Naive thymus-derived CD4-positive, alpha-beta T cell (primary cell): ENCODE measurements around the gene PHYH. TPM values are rescaled to one million over a fixed set of nuclear protein-coding genes. Genes with fewer than 3 reads are reported as not detected.
"Not testable (repeated sequence)": the region's sequence is repeated elsewhere in the genome, so short reads cannot be mapped to it uniquely, and the experiment has no call there.

Experiments used
- ATAC-seq: fragments of 150-1000 bp; cut with Tn5 transposase; 2 replicates; pipeline ENCODE4 v1.10.0; 2021; ENCODE audit warnings: mild to moderate bottlenecking, moderate library complexity
- CTCF ChIA-PET: fragments of 350-600 bp; sonication (Branson Sonifier 250); formaldehyde crosslinking; loops from one replicate; lab custom pipeline; 2021; ENCODE audit warnings: antibody characterized with exemption; lab: Charles Lee
- POLR2A ChIA-PET: fragments of 350-600 bp; sonication (Branson Sonifier 250); formaldehyde crosslinking; loops from one replicate; lab custom pipeline; 2021; ENCODE audit warnings: antibody characterized with exemption, inconsistent platforms; lab: Charles Lee
- DNase-seq, 9 donors: peaks; one replicate each; pipeline versions ENCODE4 v3.0.0 to v3.0.0-alpha.2; 2020 to 2022; ENCODE audit warnings: mixed read lengths in 1 of 9
- H3K27ac ChIP-seq: one replicate; pipeline ENCODE4 v1.7.0; 2013; ENCODE audit warnings: mild to moderate bottlenecking, low read depth, low read length, moderate library complexity
- H3K27me3 ChIP-seq, 2 donors: one replicate each; pipeline ENCODE4 v1.7.0; 2013; ENCODE audit warnings: low read length in 2 of 2, mild to moderate bottlenecking in 2 of 2, moderate library complexity in 2 of 2; ENCODE audit not compliant: control insufficient read depth in 2 of 2, insufficient read depth in 2 of 2
- H3K36me3 ChIP-seq, 3 experiments: 1 replicate in 2 of 3; 2 replicates in 1 of 3; pipeline ENCODE4 v1.7.0; 2013; ENCODE audit warnings: low read length in 3 of 3, mild to moderate bottlenecking in 3 of 3, moderate library complexity in 1 of 3; ENCODE audit not compliant: insufficient read depth in 3 of 3, control insufficient read depth in 2 of 3
- H3K4me1 ChIP-seq, 2 donors: one replicate each; pipeline ENCODE4 v1.7.0; 2013; ENCODE audit warnings: low read length in 2 of 2, mild to moderate bottlenecking in 2 of 2, moderate library complexity in 1 of 2; ENCODE audit not compliant: control insufficient read depth in 2 of 2, insufficient read depth in 2 of 2
- H3K4me3 ChIP-seq: 2 replicates; pipeline ENCODE4 v1.7.0; 2013; ENCODE audit warnings: mild to moderate bottlenecking, low read length
- H3K9me3 ChIP-seq, 3 experiments: 1 replicate in 2 of 3; 2 replicates in 1 of 3; pipeline ENCODE4 v1.7.0; 2013; ENCODE audit warnings: low read length in 3 of 3; ENCODE audit not compliant: control insufficient read depth in 2 of 3
- H3K27ac Mint-ChIP-seq, 9 donors: one replicate each; pipeline ENCODE4 v1.8.0; 2020 to 2022; ENCODE audit warnings: mixed read lengths in 9 of 9, mild to moderate bottlenecking in 8 of 9, moderate library complexity in 5 of 9, inconsistent platforms in 2 of 9
- H3K27me3 Mint-ChIP-seq, 5 donors: one replicate each; pipeline ENCODE4 v1.8.0; 2021 to 2022; ENCODE audit warnings: mixed read lengths in 5 of 5, mild to moderate bottlenecking in 1 of 5
- H3K36me3 Mint-ChIP-seq, 5 donors: one replicate each; pipeline ENCODE4 v1.8.0; 2020 to 2022; ENCODE audit warnings: mixed read lengths in 5 of 5, mild to moderate bottlenecking in 3 of 5, inconsistent platforms in 1 of 5
- H3K4me1 Mint-ChIP-seq, 7 donors: one replicate each; pipeline ENCODE4 v1.8.0; 2020 to 2022; ENCODE audit warnings: mixed read lengths in 7 of 7, mild to moderate bottlenecking in 3 of 7, inconsistent platforms in 1 of 7
- H3K4me3 Mint-ChIP-seq, 10 donors: one replicate each; pipeline ENCODE4 v1.8.0; 2020 to 2022; ENCODE audit warnings: mild to moderate bottlenecking in 10 of 10, mixed read lengths in 10 of 10, moderate library complexity in 6 of 10, inconsistent platforms in 2 of 10
- H3K9me3 Mint-ChIP-seq, 11 donors: one replicate each; pipeline ENCODE4 v1.8.0; 2020 to 2022; ENCODE audit warnings: mixed read lengths in 11 of 11, mild to moderate bottlenecking in 4 of 11, inconsistent platforms in 1 of 11, moderate library complexity in 1 of 11
- intact Hi-C, 2 donors: fragments of 100-400 bp; cut with micrococcal nuclease; formaldehyde crosslinking; loops; one replicate each; pipeline ENCODE4 v1.15.1; 2023
- polyA plus RNA-seq, 2 donors: library from polyadenylated mRNA; unstranded; fragments of 300-500 nt; fragmentation: Illumina TruSeq; gene quantifications; one replicate each; pipeline ENCODE4 v1.2.3, GENCODE V29; 2021
- total RNA-seq, 6 experiments: library from RNA in 5 of 6; stranded (reverse) in 5 of 6; gene quantifications; 1 replicate in 5 of 6; 2 replicates in 1 of 6; pipeline ENCODE4 v1.2.3 and lab custom pipeline; 2021 to 2026

The PHYH gene
- total and polyA plus RNA-seq, 7 experiments from 2014 or later, result 11.2 to 19.9 (median 14.6) TPM

DNA sequence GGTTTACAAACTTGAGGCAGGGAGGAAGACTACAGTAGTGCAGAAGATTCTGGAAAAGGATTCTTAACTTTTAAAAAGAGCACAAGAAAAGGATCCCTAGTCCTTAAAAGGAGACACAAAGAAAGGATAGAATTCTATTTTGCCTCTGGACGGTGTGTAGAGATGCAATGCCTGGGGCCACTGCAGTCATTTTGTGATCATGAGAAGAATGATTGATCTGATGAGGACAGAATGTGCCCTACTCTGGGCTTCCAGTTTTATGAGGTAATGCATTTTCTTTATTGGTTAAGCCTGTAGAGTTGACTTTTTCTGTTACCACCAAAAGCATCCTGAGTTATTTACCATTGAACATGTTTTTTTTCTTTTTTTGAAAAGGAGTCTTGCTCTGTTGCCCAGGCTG lies 37.4 kb downstream of the PHYH start:
- ChIA-PET POLR2A (no interaction called here), CTCF (no interaction called here)
- Mint-ChIP-seq H3K27ac (no peak overlapping the region), H3K4me3 (no peak overlapping the region), H3K27me3 (peaks cover 0 to 24% (median 14%) of the 10 kb centered on the region in 5 donors), H3K4me1 (peaks cover 0 to 8% (median 4%) of the 10 kb centered on the region in 7 donors), H3K36me3 (peaks cover 0 to 9% (median 0%) of the 10 kb centered on the region in 5 donors), H3K9me3 (peaks cover 0 to 15% (median 4%) of the 10 kb centered on the region in 11 donors)
- no peaks in the 10 kb centered on the region for H3K4me1 ChIP-seq
- H3K4me3 ChIP-seq, result no peak overlapping the region
- DNase-seq (no peak), ATAC-seq (no peak)
- no peaks in the 10 kb centered on the region for H3K27me3 ChIP-seq
- no peak overlapping the region for H3K27ac ChIP-seq
- intact Hi-C loops, result no loop called here
- no peaks in the 10 kb centered on the region for H3K9me3 ChIP-seq
- no peaks in the 10 kb centered on the region for H3K36me3 ChIP-seq

DNA sequence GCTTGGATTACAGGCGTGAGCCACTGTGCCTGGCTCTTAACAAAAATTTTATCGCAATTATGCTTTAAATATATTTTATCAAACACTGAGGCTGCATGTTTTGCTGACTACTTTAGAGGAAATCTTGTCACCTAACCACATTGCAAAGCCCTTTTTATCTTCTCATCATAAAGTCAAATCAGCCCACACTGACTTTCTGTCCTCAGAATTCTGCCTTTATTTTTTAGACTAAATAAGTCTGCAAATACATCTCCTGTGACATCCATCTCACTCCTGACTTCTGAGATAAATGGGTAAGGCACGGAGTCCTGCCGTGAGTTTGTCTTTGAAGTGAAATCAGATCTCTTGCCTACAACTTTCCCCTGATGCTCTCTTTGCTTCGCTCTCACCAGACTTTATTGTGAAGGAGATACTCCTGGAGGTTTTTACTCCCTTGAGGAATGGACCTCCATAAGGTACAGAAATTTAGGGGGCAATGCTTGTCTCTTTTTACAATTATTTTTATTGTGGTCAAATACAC lies 42.2 kb downstream of the PHYH start:
- no peak for ATAC-seq
- no peak overlapping the region for H3K27ac ChIP-seq

DNA sequence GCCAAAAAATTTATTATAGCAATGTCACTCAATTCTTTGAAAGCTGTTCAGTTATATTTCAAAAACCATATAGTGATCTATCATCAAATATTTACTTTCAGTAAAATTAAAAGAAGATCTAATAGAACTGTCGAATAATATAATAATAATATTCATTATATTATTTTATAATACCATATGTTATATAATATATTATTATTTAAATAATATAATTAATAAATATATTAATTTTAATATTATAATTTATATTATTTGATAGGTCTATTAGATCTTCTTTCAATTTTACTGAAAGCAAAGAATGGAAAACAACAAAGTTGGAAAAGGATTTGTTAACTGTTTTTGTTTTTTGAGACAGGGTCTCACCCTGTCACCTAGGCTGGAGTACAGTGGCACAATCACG lies 43.2 kb downstream of the PHYH start:
- H3K4me1 Mint-ChIP-seq, result peaks cover 0 to 8% (median 4%) of the 10 kb centered on the region in 7 donors
- Histone ChIP-seq H3K36me3 (no peaks in the 10 kb centered on the region), H3K4me3 (no peak overlapping the region), H3K27ac (no peak overlapping the region), H3K9me3 (no peaks in the 10 kb centered on the region), H3K27me3 (no peaks in the 10 kb centered on the region), H3K4me1 (no peaks in the 10 kb centered on the region)
- intact Hi-C loops, result no loop called here
- H3K4me3 Mint-ChIP-seq, result no peak overlapping the region
- no peaks in the 10 kb centered on the region for H3K36me3 Mint-ChIP-seq
- H3K27ac Mint-ChIP-seq, result no peak overlapping the region
- H3K27me3 Mint-ChIP-seq, result peaks cover 0 to 24% (median 0%) of the 10 kb centered on the region in 5 donors
- DNase-seq, result no peak
- ChIA-PET CTCF (no interaction called here), POLR2A (no interaction called here)
- ATAC-seq, result no peak
- peaks cover 0 to 10% (median 2%) of the 10 kb centered on the region in 11 donors for H3K9me3 Mint-ChIP-seq

More for the DNA sequence above, 42.2 kb downstream of the PHYH start:
- H3K4me3 ChIP-seq, result no peak overlapping the region
- Mint-ChIP-seq H3K36me3 (peaks cover 0 to 4% (median 0%) of the 10 kb centered on the region in 5 donors), H3K4me1 (peaks cover 0 to 8% (median 4%) of the 10 kb centered on the region in 7 donors), H3K27ac (peak overlapping the region in 1 of 9 donors; percentile 58), H3K9me3 (peaks cover 0 to 10% (median 2%) of the 10 kb centered on the region in 11 donors), H3K4me3 (no peak overlapping the region), H3K27me3 (peaks cover 0 to 27% (median 5%) of the 10 kb centered on the region in 5 donors)
- intact Hi-C loops, result no loop called here
- no peaks in the 10 kb centered on the region for H3K9me3 ChIP-seq
- H3K36me3 ChIP-seq, result no peaks in the 10 kb centered on the region
- ChIA-PET POLR2A (no interaction called here), CTCF (no interaction called here)
- H3K4me1 ChIP-seq, result no peaks in the 10 kb centered on the region
- no peaks in the 10 kb centered on the region for H3K27me3 ChIP-seq
- DNase-seq, result no peak

DNA sequence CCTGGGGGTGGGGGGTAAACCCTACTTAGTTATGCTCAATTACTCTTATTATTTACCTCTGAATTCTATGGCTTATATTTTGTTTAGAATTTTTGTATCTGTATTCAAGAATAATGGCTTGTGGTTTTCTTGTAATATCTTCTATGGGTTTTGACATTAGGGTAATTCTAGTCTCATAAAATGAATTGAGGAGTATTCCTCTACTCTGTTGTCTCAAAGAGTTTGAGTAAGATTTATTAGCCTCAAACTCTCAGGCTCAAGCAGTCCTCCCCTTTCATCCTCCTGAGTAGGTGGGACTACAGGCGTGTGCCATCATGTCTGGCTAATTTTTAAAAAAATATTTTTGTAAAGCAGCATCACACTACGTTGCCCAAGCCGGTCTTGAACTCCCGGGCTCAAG lies 46.1 kb downstream of the PHYH start:
- peaks cover 0 to 8% (median 4%) of the 10 kb centered on the region in 7 donors for H3K4me1 Mint-ChIP-seq
- H3K4me3 Mint-ChIP-seq, result no peak overlapping the region
- no peak overlapping the region for H3K27ac Mint-ChIP-seq
- H3K36me3 Mint-ChIP-seq, result no peaks in the 10 kb centered on the region
- DNase-seq, result no peak
- ATAC-seq, result no peak
- intact Hi-C loops, result no loop called here
- Histone ChIP-seq H3K9me3 (no peaks in the 10 kb centered on the region), H3K4me3 (no peak overlapping the region), H3K27ac (no peak overlapping the region), H3K27me3 (no peaks in the 10 kb centered on the region), H3K36me3 (no peaks in the 10 kb centered on the region), H3K4me1 (no peaks in the 10 kb centered on the region)
- ChIA-PET POLR2A (no interaction called here), CTCF (interaction anchor here (1.2 kb wide), 1 partner anchor 18 kb away, joined by 3 read pairs; no protein-coding TSS in a partner anchor)
- H3K27me3 Mint-ChIP-seq, result peaks cover 0 to 29% (median 0%) of the 10 kb centered on the region in 5 donors
- H3K9me3 Mint-ChIP-seq, result peaks cover 0 to 5% (median 0%) of the 10 kb centered on the region in 11 donors

DNA sequence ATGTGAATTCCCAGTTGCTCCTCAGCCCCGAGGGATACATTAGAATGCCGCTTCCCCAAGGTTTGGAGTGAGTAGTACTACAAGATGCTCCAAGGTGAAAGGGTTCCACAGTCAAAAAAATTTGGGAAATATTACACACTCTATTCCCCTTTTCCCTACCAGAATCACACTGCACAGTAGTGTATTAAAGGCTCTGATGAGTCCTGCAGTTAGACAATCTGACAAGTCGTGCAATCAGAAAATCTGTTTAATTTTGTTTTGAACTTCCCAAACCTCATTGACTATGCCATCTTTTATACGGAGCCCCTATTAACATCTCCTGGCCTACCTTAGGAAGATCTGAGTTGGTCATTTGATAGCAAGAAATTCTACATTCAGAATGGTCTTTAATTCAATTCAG lies 52.1 kb downstream of the PHYH start:
- POLR2A ChIA-PET, result no interaction called here
- Mint-ChIP-seq H3K36me3 (no peaks in the 10 kb centered on the region), H3K4me3 (no peak overlapping the region), H3K27ac (no peak overlapping the region), H3K9me3 (no peaks in the 10 kb centered on the region), H3K4me1 (no peaks in the 10 kb centered on the region), H3K27me3 (peaks cover 0 to 4% (median 0%) of the 10 kb centered on the region in 5 donors)
- DNase-seq (no peak), ATAC-seq (no peak)
- Histone ChIP-seq H3K9me3 (no peaks in the 10 kb centered on the region), H3K4me1 (no peaks in the 10 kb centered on the region), H3K27me3 (no peaks in the 10 kb centered on the region), H3K36me3 (no peaks in the 10 kb centered on the region), H3K4me3 (no peak overlapping the region), H3K27ac (no peak overlapping the region)
- intact Hi-C loops, result no loop called here
- CTCF ChIA-PET, result interaction anchor here (0.5 kb wide), 1 partner anchor 124 kb away, joined by 5 read pairs; no protein-coding TSS in a partner anchor

DNA sequence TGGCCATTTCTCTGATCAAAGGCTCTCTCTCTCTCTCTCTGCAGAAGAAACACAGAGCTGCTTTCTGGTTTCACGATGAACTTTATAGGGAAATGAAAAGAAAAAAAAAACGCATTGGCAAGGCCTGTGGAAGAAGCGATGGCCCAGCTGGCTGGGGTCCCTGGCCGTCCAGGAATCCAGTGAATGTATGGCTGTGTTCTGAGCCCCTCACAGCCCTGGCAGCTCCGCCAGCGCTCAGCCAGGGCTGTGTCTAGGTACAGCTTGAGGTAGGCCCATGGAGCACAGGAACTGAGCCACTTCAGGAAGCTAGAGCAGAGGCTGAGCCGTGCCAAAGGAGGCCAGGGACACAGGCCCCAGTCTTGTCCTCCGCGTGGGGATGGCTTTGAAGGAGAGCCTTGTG lies 52.6 kb downstream of the PHYH start:
- no peak for ATAC-seq
- intact Hi-C loops, result no loop called here
- POLR2A ChIA-PET, result no interaction called here

DNA sequence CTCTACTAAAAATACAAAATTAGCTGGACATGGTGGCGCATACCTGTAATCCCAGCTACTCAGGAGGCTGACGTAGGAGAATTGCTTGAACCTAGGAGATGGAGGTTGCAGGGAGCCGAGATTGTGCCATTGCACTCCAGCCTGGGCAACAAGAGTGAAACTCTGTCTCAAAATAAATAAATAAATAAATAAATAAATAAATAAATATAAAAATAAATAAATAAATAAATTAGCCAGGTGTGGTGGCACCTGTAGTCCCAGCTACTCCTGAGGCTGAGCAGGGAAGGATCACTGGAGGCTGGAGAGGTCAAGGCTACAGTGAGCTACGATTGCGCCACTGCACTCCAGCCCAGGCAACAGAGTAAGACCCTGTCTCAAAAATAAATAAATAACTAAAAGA lies 57.6 kb downstream of the PHYH start:
- H3K27me3 Mint-ChIP-seq, H3K9me3 ChIP-seq, H3K36me3 ChIP-seq, DNase-seq, H3K36me3 Mint-ChIP-seq, intact Hi-C loops, H3K27me3 ChIP-seq, H3K4me1 ChIP-seq, H3K4me3 Mint-ChIP-seq, H3K4me3 ChIP-seq, POLR2A ChIA-PET, H3K27ac Mint-ChIP-seq, H3K27ac ChIP-seq, H3K4me1 Mint-ChIP-seq, ATAC-seq, CTCF ChIA-PET, H3K9me3 Mint-ChIP-seq: not testable (repeated sequence)

More for the DNA sequence above, 52.6 kb downstream of the PHYH start:
- Histone ChIP-seq H3K4me3 (no peak overlapping the region), H3K27me3 (no peaks in the 10 kb centered on the region), H3K9me3 (no peaks in the 10 kb centered on the region), H3K4me1 (no peaks in the 10 kb centered on the region), H3K27ac (no peak overlapping the region), H3K36me3 (no peaks in the 10 kb centered on the region)
- no peaks in the 10 kb centered on the region for H3K4me1 Mint-ChIP-seq
- H3K27me3 Mint-ChIP-seq, result peaks cover 0 to 4% (median 0%) of the 10 kb centered on the region in 5 donors
- no peak for DNase-seq
- no peaks in the 10 kb centered on the region for H3K36me3 Mint-ChIP-seq
- CTCF ChIA-PET, result interaction anchor here (0.5 kb wide), 1 partner anchor 124 kb away, joined by 5 read pairs; no protein-coding TSS in a partner anchor
- no peak overlapping the region for H3K4me3 Mint-ChIP-seq
- no peak overlapping the region for H3K27ac Mint-ChIP-seq
- no peaks in the 10 kb centered on the region for H3K9me3 Mint-ChIP-seq
